ENCODE results near the gene SKIC8.
A peak's percentile ranks its signal among the peaks of the same experiment; 100 is the strongest.

The SKIC8 gene

GRCh38 chr15:78299101-78299930, at the start of gene SKIC8:
Gene SKIC8 (minus strand): TSS chr15:78299609. CDS start chr15:78295686, 3,923 bp downstream.
- DNase-seq: peak; percentile 91 to 93

- no peak for DNase-seq
These were observed 48.5 kb upstream of the SKIC8 start for GRCh38 chr15:78347586-78348543.

GRCh38 chr15:78345396-78346125, 46.2 kb upstream of the SKIC8 start:
- DNase-seq: no peak

GRCh38 chr15:78343276-78344060, 44.1 kb upstream of the SKIC8 start:
- no peak for DNase-seq

- DNase-seq: no peak
These were observed 42.6 kb upstream of the SKIC8 start for GRCh38 chr15:78342021-78342420.

DNA sequence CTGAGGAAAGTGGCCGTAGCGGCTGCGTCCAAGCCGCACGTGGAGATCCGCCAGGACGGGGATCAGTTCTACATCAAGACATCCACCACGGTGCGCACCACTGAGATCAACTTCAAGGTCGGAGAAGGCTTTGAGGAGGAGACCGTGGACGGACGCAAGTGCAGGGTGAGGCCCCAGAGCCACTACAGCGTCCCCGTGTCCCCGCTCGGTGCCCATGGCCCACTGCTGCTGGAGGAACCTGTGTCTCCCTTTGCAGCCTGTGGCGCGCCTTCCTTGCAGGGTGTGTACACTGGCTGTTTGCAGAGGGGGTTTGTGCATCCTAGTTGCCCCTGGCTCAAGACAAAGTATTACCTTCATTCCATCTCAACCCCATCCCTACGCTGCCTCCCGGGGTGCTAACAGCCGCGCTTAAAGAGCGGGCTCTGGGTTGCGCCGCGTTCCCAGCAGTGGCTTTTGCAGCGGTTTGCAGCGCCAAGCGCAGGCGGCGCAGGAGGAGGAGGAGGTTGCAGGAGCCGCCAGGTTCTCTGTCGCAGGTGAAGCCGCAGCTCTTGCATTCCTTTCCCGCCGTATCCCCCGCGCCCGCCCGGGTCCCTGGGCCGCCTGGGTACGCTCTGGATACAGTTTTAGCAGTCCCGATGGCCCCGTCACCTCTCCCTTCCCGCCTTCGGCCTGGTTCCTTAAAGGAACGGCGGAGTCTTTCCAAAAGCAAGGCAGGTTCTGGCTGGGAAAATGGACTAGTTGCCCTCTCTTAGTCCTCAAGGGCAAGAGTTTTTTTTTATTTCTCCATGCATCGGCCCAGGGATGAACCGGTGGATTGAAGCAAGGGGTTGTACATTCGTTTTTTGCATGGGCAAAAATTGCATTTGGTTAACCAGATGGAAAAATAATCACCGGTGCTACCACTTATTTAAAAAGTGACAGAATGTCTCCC, 41.9 kb upstream of the SKIC8 start:
- DNase-seq: peak in 1 of 2 donors; percentile 10

- peak in 1 of 2 donors; percentile 24 for DNase-seq
These were observed 41.0 kb upstream of the SKIC8 start, which contains the start of gene CRABP1 for GRCh38 chr15:78340231-78341056. Gene CRABP1 (plus strand): TSS chr15:78340353. CDS start chr15:78340429, 76 bp downstream.

- no peak for DNase-seq
These were observed 40.1 kb upstream of the SKIC8 start for GRCh38 chr15:78339559-78339958.

DNA sequence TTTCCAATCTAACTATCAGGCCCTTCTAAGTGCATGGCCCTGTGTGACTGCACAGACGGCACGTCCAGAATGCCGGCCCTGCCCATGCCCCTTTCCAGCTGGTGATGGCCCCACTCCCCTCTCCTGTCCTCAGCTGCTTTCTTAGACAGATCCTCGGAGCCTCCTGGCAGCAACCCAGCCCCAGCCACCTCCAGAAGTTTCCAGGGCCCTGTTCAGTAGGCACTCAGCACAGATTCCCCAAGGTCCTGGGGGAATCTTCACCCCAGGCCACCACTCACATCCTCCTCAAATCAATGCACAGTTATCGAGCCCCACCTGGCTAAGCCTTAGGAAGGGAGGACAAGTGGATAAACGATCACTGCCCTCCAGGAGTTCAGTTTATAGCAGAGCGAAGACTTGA, 39.4 kb upstream of the SKIC8 start:
- DNase-seq: no peak

DNA sequence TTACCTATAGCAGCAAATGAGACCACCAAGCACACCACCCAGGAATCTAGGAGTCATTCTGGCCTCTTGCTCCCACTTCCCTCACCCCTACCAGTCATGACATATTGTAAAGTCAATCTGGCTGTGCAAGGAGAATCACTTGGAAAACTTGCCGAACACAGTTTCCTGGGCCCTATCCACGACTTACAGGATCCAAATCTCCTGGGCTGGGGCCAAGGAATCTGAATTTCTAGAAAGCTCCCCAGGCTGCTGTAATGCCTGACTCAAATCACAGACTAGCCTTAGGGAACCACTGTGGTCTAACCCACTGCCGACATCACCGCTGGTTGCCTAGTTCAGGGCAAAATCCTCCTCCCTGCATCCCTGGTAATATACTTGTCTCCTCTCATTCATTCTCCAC, 36.6 kb upstream of the SKIC8 start:
- DNase-seq: no peak

GRCh38 chr15:78334845-78335244, 35.4 kb upstream of the SKIC8 start:
- DNase-seq: no peak

DNA sequence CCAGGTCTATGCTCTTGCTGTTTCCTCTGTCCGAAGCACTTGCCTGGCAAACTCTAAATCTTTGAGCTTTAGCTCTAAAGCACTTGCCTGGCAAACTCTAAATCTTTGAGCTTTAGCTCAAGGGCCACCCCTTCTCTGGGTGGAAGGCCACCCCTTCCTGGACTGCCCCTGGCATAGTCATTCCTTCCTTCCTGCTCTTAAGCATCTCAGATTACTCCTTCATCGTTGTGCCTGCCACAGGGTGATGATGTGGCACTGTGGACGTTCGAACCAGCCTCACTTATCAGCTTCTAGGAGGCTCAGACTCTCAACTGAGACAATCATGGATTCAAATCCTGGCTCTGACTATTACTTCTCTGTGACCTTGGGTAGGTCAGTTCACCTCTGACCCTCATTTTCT, 30.2 kb upstream of the SKIC8 start:
- DNase-seq: no peak

DNA sequence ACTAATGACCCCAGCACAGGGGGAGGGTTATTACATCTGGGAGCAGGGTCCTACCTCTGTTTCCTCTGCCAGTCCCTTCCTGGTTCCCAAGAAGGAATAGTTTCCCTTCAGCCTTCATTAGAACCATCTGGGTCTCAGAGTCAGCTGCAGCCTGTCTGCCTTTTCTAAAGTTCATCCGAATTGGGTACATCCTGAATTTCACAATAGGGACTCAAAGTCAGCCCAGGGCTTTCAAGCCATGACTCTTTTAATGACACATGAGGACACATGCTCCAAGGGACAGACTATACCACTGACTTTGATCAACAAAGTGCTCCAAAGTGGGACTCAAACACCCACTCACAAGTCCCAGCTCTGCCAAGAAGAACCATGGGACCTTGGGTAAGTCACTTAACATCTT, 28.1 kb upstream of the SKIC8 start:
- no peak for DNase-seq

DNA sequence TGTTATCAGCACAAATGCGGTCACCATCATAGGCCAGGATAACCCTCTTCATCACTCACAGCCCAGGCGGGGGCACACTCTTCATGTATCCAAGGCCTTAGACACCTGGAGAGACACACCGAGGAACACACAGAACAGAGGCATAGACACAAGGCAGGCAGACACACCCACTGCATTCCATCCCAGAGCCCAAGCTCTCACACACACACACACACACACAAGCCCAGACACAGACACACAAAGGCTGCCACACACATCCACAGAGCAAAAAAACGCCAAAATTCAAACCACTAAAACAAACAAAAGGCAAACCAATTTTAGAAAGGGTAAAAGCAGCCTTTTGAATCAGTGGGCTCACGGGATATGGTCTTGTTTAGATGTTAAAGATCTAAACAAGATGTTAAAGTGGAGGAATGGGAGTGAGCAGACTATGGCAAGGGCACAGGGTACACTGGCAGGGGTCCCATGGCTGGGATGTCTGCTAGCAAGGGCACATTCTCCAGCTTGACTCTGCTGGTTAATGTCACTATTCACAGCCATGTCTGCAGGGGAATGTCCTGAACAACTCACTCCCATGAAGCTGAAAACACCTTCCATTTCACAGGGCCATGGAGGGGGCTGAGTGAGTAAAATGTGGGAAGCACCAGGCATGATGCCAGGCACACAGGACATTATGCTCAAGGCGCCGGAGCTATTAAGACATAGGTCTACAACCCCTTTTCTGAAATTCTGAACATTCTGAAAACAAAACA, 25.9 kb upstream of the SKIC8 start:
- no peak for DNase-seq

DNA sequence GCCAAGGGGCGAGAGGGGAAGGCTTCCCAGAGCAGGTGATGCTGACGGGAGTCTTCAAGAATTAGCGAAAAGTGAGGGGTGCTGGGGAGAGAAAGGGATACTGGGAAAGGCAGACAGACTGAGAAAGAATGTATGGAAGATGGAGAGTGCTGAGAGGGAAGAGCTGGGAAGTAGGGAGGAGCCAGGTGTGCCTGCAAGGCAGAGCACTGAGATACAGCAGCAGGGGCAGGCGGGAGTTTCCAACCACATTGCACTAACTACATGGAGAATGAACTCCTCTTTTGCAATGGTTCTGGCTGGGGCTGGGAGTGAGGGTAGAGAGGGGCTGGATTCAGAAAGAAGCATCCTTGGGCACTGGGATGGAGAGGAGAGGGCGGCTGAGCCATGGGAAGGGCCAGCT, 24.7 kb upstream of the SKIC8 start:
- DNase-seq: no peak

- no peak for DNase-seq
These were observed 24.3 kb upstream of the SKIC8 start for GRCh38 chr15:78323693-78324092.

DNA sequence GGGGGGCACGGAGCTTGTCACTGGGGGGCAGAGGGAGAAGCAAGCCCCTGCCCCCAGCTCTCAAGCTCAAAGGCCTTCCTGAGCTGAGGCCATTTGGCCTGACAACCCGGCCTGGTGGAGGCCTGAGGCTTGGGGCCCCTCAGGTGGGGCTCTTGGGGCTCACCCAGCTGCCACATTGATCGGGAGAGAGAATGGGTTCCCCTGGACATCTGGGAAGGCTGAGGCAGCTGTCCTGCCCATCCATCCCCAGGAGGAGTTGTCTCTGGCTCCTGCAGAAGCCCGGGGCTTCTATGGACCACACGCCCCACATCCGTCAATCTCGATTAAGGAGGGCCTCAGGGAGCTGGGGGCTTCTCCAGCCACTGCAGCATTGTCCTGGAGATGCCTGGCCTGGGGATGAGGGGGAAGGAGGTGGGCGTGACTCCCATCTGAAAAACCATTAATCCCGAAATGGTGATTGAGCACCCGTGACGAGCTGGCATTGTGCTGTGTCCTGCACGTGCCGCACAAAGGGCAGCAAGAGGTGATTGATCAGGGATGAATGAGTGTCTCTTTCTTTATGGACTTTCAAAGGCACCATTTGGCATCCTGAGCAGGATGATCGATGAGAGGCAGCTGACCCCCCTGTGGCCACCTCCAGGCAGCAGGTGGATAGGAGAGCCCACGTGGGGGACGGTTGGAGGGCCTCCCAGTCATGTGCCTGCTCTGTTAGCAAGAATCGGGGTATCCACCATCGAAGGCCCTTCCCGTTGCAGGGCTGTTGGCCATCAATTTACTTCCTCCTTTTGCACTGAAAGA, 23.5 kb upstream of the SKIC8 start:
- DNase-seq: no peak

GRCh38 chr15:78322243-78322642, 22.8 kb upstream of the SKIC8 start:
- DNase-seq: no peak

Data from stimulated activated CD4-positive, alpha-beta T cell treated with anti-CD3 and anti-CD28 coated beads, Interleukin-2, amount 100 ng/mL, for 24 hours (primary cell).